HPDE6-E6E7 (cell line): ENCODE results near the gene OPN5.
A peak's percentile ranks its signal among the peaks of the same experiment; 100 is the strongest.

Source experiments
- DNase-seq: peaks from one replicate; pipeline ENCODE4 v3.0.0; 2011; ENCODE audit warnings: missing footprints; ENCODE audit errors: extremely low spot score

Gene OPN5

GRCh38 chr6:47788498-47788884 is 6.7 kb downstream of the OPN5 start:
- DNase-seq, result no peak

GRCh38 chr6:47789553-47789952 is 7.7 kb downstream of the OPN5 start:
- no peak for DNase-seq

DNA sequence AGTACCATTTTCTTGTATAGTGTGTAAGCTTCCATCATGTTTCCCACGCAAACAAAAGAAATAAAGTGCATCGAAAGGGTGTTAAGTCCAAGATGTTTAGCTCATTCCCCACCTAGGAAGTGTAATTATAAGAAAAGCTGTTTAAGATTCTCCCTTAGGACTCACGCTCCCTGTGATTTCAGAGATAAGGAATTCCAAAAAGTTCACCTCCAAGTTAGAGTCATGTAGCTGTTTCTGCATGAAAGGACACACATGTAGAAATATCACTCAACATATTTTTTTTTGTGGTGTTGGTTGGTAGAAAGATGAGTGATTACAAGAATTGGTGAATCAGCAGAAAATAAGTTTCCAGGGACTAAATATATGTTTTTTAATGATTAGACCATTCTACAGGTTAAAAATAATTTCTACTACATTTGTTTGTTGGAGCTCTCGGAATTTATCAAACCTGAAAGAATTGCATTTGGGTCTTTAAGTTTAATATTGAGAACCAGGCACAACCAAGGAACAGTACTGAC is 10.4 kb downstream of the OPN5 start:
- DNase-seq, result no peak

DNA sequence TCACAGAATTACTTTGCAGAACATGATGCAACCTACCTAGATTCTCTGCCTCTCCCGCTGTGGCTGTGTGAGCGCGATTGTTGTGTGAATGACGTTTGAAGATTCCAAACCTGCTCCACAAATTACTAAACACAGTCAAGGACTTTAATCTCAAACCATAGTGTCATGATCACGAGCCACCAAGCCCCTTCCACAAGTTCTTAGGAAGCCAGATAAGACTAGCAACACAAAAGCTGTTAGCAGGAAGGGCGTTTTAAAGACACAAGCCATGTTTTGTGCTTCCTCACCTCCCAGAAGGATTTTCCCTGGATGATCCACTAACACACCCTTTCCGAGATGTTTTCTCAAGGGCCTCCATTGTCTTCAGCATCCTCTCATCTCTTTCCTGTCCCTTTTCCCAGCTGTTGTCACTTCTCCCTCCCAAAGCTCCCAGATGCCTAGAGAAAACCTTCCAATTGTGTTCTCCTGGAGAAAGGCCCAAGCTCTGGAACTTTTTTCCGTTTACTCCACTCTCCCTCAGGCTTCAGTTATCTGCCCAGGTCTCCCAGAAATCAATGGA is 12.8 kb downstream of the OPN5 start:
- no peak for DNase-seq

GRCh38 chr6:47801984-47802383 is 20.2 kb downstream of the OPN5 start:
- no peak for DNase-seq

DNA sequence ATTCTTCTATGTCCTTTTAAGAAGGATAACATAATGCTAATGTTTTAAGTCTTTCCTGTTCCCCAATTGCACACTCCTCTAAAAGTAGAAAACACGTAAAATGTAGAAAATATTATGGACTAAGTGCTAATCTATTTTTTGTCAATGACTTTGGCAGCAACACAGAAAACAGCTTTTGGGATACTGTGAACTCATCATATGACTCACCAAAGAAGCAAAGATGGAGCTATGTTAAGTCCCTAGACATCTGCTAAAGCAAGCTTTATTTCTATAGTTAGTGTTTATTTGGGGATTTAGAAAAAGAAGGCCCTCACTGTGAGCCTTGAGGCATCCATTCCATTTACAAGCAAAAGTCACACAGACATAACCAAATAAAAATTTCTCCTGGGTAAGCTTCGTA is 23.0 kb downstream of the OPN5 start:
- no peak for DNase-seq

GRCh38 chr6:47809873-47810272 is 28.0 kb downstream of the OPN5 start:
- no peak for DNase-seq

DNA sequence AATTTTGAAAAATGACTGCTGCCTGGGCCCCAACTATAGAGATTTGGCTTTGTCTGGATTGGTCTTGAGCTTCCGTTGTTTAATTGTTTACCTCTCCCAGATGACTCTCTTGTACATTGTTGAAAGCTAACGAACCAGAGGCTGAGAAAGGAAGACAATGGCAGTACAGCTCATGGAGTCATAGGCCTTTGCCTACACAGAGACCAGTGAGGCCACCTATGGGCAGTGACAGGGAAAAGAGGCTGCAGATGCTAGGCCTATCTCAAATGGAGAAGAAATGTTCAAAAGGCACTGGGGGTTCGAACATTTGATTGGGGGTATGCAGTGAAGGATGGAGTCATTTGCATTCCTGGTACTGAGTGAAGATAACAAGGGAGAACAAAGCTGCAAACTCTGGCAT is 29.1 kb downstream of the OPN5 start:
- DNase-seq, result no peak

DNA sequence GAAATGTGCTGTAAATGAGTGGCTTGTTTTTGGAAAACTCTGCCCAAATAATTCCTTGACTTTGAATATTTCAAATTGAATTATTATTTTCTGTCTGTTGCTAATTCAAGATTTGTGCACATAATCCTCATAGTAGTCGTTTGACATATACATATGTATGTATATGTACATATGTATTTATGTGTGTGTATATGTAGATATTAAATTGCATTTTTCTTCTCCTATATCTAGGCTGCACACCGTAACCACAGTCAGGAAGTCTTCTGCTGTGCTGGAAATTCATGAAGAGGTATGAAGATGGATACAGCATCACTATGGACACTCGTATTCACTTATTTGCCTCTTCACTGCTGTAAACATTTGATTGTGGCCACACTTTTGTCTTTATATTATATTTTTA is 29.6 kb downstream of the OPN5 start:
- DNase-seq, result no peak

GRCh38 chr6:47817749-47818148 is 35.9 kb downstream of the OPN5 start:
- DNase-seq, result no peak

DNA sequence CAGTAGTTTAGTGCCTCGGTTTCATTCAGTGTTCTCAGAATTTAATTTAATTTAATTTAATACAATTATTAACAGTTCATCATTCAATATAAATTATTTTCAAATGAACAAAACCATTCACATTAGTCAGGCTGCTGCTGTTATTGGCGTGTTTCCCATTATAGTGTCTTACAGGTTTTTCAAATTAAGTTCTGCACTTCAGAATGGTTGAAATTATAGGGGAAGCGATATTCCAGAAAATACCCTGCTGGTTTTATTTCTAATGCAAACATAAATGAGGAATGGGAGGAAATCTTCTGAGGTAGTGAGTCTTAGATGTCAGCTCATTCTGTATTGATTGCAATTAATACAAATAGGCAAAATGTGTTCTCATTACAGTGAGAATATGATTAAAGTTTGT is 37.6 kb downstream of the OPN5 start:
- DNase-seq, result no peak

DNA sequence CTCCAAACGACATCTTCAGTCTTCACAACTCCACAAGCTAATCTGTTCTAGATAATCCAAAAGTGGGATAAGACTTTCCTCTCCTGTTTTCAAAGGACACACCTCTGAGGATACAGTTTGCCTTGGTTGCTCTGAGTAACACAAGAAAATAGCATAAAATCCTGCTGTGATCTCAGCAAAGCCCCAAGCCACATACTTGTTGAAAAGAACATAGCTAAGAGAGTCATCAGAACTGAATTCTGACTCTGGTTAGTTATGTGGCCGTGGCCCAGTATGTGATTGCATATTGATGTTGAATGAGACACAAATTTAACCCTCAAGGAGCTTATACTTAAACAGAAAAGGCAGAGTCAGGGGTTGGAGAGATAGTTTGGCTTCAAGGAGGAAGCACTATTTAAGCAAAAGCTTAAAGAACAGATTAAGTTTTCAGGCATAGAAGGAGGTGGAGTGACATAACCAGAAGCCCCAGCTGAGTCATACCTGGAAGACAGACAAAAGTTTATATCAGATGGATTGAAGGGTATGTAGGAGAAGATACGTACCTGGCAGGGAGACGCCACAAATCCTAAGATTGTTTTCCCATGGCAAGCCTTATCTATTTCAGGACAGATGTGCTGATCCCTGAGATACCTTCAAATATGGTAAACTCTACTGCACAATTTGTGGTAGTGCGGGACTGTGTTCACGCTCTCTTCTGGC is 41.2 kb downstream of the OPN5 start:
- DNase-seq, result no peak

DNA sequence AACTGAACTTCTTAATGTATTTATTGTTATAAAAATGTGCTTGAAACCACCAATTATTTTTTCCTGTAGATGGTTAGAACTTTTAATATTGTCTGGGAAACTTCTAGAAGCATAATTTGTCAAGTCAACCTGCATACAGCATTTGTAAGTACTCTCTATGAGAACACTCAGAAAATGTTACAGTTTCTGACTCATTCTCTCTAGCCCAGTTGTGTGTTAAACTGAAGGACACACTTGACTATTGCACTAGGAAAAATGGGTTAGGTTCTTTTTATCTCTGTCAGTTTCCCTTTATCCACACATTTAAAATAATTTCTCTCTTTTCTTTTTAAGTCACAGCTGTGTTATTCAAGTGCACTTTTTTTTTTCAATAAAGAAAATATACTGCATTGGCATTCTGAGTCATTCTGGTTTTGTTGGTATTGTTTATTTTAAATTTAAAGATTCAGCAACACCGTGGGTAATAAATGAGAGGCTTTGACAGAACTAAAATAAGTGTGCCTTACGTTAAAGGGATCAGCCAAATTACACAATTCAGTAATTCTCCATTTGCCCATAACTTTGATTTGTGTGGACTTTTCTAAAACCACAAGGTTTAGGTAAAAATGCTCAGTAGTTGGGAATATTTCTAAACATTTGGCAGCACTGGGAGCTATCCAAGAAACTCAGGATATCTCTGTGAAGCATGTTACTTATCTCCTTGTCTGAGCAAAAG is 50.7 kb downstream of the OPN5 start:
- no peak for DNase-seq

GRCh38 chr6:47834196-47834595 is 52.4 kb downstream of the OPN5 start:
- DNase-seq, result no peak

GRCh38 chr6:47836046-47836445 is 54.2 kb downstream of the OPN5 start:
- DNase-seq, result no peak

GRCh38 chr6:47836639-47837038 is 54.8 kb downstream of the OPN5 start:
- no peak for DNase-seq

- no peak for DNase-seq
Observed at GRCh38 chr6:47839645-47840044, 57.8 kb downstream of the OPN5 start.

GRCh38 chr6:47844881-47845280 is 63.0 kb downstream of the OPN5 start:
- no peak for DNase-seq

- no peak for DNase-seq
Observed at GRCh38 chr6:47846752-47847151, 64.9 kb downstream of the OPN5 start.

DNA sequence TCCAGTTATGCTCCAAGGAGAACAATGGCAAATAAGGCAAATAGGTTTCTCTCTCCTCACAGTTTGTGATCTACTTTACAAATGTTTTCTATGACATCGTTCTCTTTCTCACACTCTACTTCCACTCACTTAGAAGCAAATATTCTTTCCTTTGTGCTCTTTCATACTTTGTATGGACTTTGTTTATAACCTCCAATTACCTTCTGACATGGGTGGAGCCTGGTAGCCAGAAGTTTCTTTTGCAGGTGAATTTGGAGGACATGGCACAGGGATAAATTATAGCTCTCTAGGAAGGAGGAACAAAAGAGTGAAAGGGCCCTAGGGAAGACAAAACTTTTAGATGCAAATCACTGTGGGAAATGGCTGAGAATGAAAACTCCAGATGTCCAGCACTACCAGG is 69.3 kb downstream of the OPN5 start:
- no peak for DNase-seq

DNA sequence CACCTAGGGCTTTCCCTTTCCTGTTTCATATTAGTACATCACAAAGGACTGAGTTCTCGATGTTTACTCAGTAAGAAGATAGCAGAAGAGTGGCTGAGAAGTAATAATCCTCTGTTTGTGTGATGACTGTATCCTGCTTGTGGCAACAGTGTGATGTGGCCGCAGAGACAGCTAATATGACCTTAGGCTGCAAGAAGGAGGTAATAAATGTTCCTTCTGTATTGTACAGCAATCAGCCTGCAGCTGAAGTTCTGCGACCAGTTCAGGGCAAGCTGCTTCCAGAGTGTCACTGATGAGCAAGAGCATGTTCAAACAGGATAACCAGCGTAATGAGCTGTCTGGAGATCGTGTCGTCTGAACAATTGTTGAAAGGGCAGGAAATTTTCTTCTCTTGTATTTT is 70.9 kb downstream of the OPN5 start:
- DNase-seq, result peak; percentile 31

DNA sequence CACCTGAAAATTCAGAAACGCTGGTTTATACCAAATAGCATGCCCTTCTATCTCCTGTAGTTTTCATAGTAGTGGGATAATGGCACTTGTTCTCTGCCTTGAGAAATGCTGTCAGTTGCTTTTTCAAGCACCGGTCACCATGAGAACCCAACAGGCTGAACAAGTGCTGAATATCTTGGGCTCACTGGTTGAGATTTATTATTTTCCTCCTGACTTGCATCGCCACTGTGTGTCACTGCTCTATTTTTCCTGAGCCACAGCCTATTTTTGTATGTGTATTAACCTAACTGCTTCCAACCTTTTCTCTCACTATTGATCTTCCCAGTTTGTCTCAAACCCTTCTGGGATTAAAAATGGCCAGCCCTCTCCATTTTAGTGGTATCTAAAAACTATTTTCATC is 71.9 kb downstream of the OPN5 start:
- no peak for DNase-seq

GRCh38 chr6:47854971-47855370 is 73.1 kb downstream of the OPN5 start:
- no peak for DNase-seq
